GM19035 (cell line): ENCODE measurements around the gene TPT1.

Source experiments
- ATAC-seq: cut with Tn5 transposase; IDR thresholded peaks from one replicate; pipeline ENCODE4 v1.9.1; 2021; ENCODE audit not compliant: unreplicated experiment

The TPT1 gene

GRCh38 chr13:45335397-45336024, 5.5 kb downstream of the TPT1 start:
- ATAC-seq: no peak

GRCh38 chr13:45333977-45334922, 6.7 kb downstream of the TPT1 start:
- ATAC-seq: no peak

- no peak for ATAC-seq
Observed at GRCh38 chr13:45333251-45333976, 7.6 kb downstream of the TPT1 start.

- no peak for ATAC-seq
Observed at GRCh38 chr13:45332831-45333219, 8.2 kb downstream of the TPT1 start.

- no peak for ATAC-seq
Observed at GRCh38 chr13:45332036-45332830, 8.8 kb downstream of the TPT1 start.

- no peak for ATAC-seq
Observed at GRCh38 chr13:45331692-45332035, 9.3 kb downstream of the TPT1 start.

- ATAC-seq: no peak
Observed at GRCh38 chr13:45331123-45331619, 9.8 kb downstream of the TPT1 start.

GRCh38 chr13:45328661-45329111, 12.3 kb downstream of the TPT1 start:
- no peak for ATAC-seq

- ATAC-seq: no peak
Observed at GRCh38 chr13:45327253-45327955, 13.6 kb downstream of the TPT1 start.

GRCh38 chr13:45325806-45326205, 15.2 kb downstream of the TPT1 start:
- no peak for ATAC-seq

- ATAC-seq: no peak
Observed at GRCh38 chr13:45320876-45321629, 19.9 kb downstream of the TPT1 start.

- ATAC-seq: no peak
Observed at GRCh38 chr13:45316996-45317395, 24.0 kb downstream of the TPT1 start.

GRCh38 chr13:45316338-45316737, 24.6 kb downstream of the TPT1 start:
- no peak for ATAC-seq

- ATAC-seq: no peak
Observed at GRCh38 chr13:45315520-45316167, 25.3 kb downstream of the TPT1 start.

GRCh38 chr13:45314822-45315221, 26.2 kb downstream of the TPT1 start:
- ATAC-seq: no peak

GRCh38 chr13:45310341-45311131, 30.4 kb downstream of the TPT1 start:
- no peak for ATAC-seq

GRCh38 chr13:45306966-45307365, 34.0 kb downstream of the TPT1 start:
- ATAC-seq: no peak

GRCh38 chr13:45305079-45305478, 35.9 kb downstream of the TPT1 start:
- no peak for ATAC-seq
